HG03469 (cell line): ENCODE measurements around the gene TOB1.

ENCODE experiments used
- ATAC-seq: cut with Tn5 transposase; IDR thresholded peaks from one replicate; pipeline ENCODE4 v1.9.1; 2021; ENCODE audit warnings: mild to moderate bottlenecking, moderate library complexity, moderate number of reproducible peaks; ENCODE audit not compliant: unreplicated experiment

Gene TOB1

GRCh38 chr17:50833510-50834428 lies 32.4 kb downstream of the TOB1 start:
- no peak for ATAC-seq

- no peak for ATAC-seq
These were observed 33.2 kb downstream of the TOB1 start for GRCh38 chr17:50832864-50833381.

- no peak for ATAC-seq
These were observed 33.8 kb downstream of the TOB1 start for GRCh38 chr17:50832267-50832863.

- no peak for ATAC-seq
These were observed 34.7 kb downstream of the TOB1 start for GRCh38 chr17:50831471-50831928.

DNA sequence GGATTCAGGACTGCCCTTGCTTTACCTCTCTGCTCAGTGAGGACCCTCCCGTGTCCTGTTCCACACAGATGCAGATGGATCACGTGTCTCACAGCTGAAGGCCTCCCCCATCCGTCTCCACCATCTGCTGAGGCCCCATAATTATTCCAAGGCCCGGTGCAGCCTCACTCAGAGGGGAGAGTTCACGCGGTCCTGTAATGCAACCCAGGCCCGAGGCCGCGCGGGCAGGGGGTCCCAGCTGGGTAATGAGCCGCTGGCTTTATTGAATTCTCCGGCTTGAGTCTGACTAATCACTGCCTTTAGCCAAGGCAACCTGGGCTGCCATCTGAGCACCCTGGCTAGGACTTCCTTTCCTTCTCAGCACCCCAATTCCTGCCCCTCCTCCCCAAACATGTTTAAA lies 35.2 kb downstream of the TOB1 start:
- ATAC-seq = no peak

GRCh38 chr17:50830352-50830751 lies 35.8 kb downstream of the TOB1 start:
- ATAC-seq = no peak

GRCh38 chr17:50829332-50829731 lies 36.8 kb downstream of the TOB1 start:
- ATAC-seq = no peak

DNA sequence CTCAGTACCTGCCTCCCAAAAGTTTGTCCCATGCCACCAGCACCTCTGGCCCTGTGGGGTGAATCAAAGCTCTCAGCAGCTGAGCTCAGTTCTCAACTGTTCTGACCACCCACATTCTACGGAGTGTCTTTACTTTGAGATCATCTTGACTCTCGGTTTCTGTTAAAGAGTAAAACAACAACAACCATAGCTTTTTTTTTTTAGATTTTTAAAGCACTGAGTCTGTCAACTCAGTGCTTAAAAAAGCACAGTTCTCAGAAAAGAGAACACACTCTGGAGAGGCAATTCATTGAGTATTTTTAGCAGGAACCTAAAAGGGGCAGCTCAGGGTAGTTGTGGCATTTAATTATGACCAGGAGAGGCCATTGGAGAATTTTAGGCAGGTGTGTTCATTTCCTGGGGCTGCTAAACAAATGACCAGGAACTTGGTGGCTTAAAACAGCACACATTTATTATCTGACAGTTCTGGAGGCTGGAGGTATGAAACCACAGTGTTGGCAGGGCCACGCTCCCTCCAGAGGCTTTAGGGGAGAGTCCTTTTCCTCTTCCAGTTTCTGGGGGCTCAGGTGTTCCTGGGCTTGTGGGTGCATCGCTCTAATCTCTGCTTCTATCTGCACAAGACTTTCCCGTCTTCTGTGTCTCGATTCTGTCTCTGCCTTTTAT lies 37.5 kb downstream of the TOB1 start:
- ATAC-seq = peak; percentile 56

DNA sequence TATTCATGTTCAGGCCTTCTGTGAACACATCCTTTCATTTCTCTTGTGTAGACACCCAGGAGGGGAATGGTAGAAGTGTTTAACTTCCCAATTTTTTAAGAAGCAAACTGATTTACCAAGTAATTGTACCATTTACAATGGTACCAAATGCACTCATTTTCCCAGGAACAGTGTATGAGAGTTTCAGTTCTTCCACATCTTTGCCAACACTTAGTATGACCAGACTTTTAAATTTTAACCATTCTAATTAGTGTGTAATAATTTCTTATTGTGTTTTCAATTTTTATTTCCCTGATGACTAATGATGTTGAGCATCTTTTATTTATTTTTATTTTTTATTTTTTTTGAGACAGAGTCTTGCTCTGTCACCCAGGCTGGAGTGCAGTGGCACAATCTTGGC lies 41.0 kb downstream of the TOB1 start:
- no peak for ATAC-seq

DNA sequence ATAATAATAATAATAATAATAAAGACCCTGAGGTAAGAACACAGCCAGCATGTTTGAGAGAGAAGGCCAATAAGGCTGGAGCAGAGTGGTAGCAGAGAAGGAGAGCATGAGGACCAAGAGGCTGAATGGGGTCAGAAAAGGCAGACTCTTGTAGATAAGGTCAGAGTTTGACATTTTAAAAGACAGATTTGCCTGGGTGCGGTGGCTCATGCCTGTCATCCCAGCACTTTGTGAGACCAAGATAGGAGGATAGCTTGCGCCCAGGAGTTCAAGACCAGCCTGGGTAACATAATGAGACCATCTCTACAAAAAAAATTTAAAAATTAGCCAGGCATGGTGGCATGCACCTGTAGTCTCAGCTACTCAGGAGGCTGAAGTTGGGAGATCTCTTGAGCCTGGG lies 41.7 kb downstream of the TOB1 start:
- ATAC-seq = no peak

DNA sequence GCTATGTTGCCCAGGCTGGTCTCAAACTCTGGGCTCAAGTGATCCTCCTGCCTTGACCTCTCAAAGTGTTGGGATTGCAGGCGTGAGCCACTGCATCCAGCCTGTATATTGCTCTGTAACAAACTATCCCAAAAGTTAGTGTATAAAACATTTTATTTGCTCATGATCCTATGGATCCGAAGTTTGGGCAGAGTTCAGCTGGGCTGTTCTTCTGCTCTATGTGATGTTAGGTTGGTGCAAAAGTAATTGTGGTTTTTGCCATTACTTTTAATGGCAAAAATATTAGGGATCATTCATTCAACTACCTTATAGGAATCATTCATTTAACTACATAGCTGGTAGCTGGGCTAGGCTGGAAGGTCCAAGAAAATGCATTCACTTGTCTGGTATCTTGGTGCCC lies 43.6 kb downstream of the TOB1 start:
- no peak for ATAC-seq

- ATAC-seq = no peak
These were observed 45.5 kb downstream of the TOB1 start for GRCh38 chr17:50820651-50821050.

- ATAC-seq = no peak
These were observed 47.1 kb downstream of the TOB1 start for GRCh38 chr17:50818921-50819657.

DNA sequence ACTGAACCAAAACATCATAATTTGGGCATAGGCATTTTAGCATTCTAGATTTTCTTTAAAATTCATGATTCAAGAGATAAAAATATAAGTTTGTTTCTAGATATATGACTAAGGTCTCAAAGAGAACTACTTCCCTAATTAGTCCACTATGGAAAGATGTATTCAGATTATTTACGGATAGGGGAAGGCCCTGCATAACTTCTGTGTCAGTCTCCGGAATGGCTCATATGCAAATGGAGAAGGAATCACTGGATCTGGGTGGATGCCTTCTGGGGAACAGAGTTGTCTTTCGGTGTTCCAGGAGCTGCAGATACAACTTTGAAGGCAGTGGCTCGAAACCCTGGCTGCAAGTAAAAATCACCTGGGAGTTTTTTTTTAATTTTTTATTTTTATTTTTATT lies 47.9 kb downstream of the TOB1 start:
- ATAC-seq = no peak

DNA sequence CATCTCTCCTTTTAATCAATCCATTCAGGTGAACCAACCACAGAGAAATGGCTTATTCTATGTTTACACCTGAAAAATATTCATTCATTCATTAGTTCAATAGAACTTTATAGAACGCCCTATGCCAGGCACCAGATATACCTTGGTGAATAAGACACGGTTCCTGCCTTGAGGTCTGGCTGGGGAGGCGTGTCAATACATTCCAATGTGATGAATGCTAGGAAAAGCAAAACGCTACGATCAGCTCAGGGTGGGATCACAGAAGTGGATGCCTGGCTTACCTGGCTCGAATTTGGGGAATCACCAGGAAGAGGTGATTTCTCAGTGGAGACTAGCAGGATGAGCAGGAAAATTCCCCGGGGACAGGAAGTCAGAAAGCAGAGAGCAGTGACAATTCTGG lies 48.3 kb downstream of the TOB1 start:
- ATAC-seq = no peak

GRCh38 chr17:50816771-50817751 lies 49.1 kb downstream of the TOB1 start:
- no peak for ATAC-seq

GRCh38 chr17:50816271-50816670 lies 49.9 kb downstream of the TOB1 start:
- ATAC-seq = no peak

DNA sequence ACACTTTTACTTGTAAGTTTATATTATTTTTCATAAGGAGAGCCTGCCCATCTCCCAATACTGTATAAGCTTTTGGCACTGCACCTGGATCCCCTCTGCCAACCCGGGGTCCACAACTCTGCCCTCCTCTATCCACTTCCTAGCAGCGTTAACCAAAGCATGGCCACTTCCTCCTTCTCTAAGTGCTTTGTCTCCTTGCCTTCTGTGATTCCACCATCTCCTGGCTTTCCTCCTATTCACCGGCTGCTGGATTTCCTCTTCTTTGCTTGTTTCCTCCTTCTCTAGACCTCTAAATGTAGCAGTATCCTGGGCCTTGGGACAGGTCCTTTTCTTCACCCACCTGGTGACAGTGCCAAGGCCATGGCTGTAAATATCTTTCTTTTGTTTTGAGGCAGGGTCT lies 50.8 kb downstream of the TOB1 start:
- no peak for ATAC-seq

GRCh38 chr17:50813583-50813982 lies 52.6 kb downstream of the TOB1 start:
- ATAC-seq = no peak
